ENCODE measurements around the gene TMED6.
"Not testable (repeated sequence)": the region's sequence is repeated elsewhere in the genome, so short reads cannot be mapped to it uniquely, and the experiment has no call there.

Gene TMED6

GRCh38 chr16:69296771-69297170, 54.8 kb downstream of the TMED6 start:
- not testable (repeated sequence) for DNase-seq

GRCh38 chr16:69294051-69294450, 57.5 kb downstream of the TMED6 start:
- DNase-seq = no peak

GRCh38 chr16:69293401-69293800, 58.2 kb downstream of the TMED6 start:
- DNase-seq = no peak

Data from activated effector memory CD4-positive, alpha-beta T cell treated with anti-CD3 and anti-CD28 coated beads, Interleukin-2, amount 50 U/mL, for 16 hours (primary cell).